ENCODE data around the gene CT45A5.
A peak's percentile ranks its signal among the peaks of the same experiment; 100 is the strongest.

DNA sequence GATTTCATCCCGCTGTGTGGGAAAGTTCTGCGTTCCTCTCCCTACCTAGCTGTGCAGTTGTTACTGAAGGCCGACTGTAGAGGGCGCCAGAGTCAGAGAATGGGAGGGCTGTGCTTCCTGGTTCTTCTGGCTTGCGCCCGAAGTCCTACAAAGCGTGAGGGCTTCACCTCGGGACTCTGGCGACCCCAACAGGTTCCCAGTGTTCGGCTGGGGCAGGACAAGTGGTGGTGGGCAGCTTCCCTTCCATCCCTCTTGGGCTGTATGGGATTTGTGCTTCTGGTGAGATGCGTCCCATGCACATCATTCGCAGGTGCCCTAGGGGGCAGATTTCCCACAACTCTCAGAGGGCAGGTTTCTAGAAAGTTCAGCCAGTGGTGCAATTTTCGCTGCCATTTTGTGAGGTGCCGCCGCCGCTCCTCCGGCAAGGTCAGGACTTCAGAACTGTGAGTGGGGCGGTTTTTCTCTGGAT is 44.6 kb downstream of the CT45A5 start:
- TF ChIP-seq, protein P1, sequence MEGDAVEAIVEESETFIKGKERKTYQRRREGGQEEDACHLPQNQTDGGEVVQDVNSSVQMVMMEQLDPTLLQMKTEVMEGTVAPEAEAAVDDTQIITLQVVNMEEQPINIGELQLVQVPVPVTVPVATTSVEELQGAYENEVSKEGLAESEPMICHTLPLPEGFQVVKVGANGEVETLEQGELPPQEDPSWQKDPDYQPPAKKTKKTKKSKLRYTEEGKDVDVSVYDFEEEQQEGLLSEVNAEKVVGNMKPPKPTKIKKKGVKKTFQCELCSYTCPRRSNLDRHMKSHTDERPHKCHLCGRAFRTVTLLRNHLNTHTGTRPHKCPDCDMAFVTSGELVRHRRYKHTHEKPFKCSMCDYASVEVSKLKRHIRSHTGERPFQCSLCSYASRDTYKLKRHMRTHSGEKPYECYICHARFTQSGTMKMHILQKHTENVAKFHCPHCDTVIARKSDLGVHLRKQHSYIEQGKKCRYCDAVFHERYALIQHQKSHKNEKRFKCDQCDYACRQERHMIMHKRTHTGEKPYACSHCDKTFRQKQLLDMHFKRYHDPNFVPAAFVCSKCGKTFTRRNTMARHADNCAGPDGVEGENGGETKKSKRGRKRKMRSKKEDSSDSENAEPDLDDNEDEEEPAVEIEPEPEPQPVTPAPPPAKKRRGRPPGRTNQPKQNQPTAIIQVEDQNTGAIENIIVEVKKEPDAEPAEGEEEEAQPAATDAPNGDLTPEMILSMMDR (IDR thresholded peaks at IDR 0.05), result peak in 1 of 6 experiments; percentile 26
- TF ChIP-seq POLR2A (IDR thresholded peaks at IDR 0.05), result no peak
- TF ChIP-seq POLR2AphosphoS5 (IDR thresholded peaks at IDR 0.05), result no peak

Data from upper lobe of left lung (tissue), 4 donors.